Keratinocyte (primary cell): Measurements from ENCODE around the gene CNN3.

ENCODE experiments used
- CTCF ChIP-seq, 3 experiments: IDR thresholded peaks in 1 of 3; conservative IDR thresholded peaks in 1 of 3; optimal IDR thresholded peaks in 1 of 3; 2 replicates in 2 of 3; 3 replicates in 1 of 3; pipeline versions ENCODE3 to v1.5.1; 2011; ENCODE audit warnings: low read length in 3 of 3, mild to moderate bottlenecking in 3 of 3, moderate library complexity in 2 of 3, control low read depth in 1 of 3, inconsistent platforms in 1 of 3; ENCODE audit not compliant: insufficient read depth in 2 of 3; ENCODE audit errors: extremely low read depth in 1 of 3
- EZH2 ChIP-seq: IDR thresholded peaks from one replicate; pipeline ENCODE4 v1.6.1; 2012; ENCODE audit warnings: inconsistent platforms, mild to moderate bottlenecking, low read length, moderate library complexity

GRCh38 chr1:94922761-94923331 is 4.1 kb downstream of the CNN3 start:
- TF ChIP-seq CTCF (optimal IDR thresholded peaks at IDR 0.05 in 1 of 3, IDR thresholded peaks at IDR 0.05 in 1 of 3, conservative IDR thresholded peaks at IDR 0.05 in 1 of 3; ENCODE audit: extremely low read depth in 1 of 3, insufficient read depth in 2 of 3, low read length in 3 of 3) (no peak), EZH2 (no peak)
